Measurements from ENCODE around the gene PHF2.

GRCh38 chr9:93595461-93595860, 19.1 kb downstream of the PHF2 start:
- TF ChIP-seq SIN3A (IDR thresholded peaks at IDR 0.05; ENCODE audit: borderline replicate concordance, low read depth, low read length) (no peak), POLR2AphosphoS5 (IDR thresholded peaks at IDR 0.05; ENCODE audit: low read depth, low read length) (no peak), CTCF (IDR thresholded peaks at IDR 0.05) (no peak), EP300 (IDR thresholded peaks at IDR 0.05; ENCODE audit: borderline replicate concordance in 1 of 2, low read depth in 1 of 2, low read length in 1 of 2) (no peak), GABPA (IDR thresholded peaks at IDR 0.05; ENCODE audit: low read depth) (no peak), SMC3 (IDR thresholded peaks at IDR 0.05; ENCODE audit: low read depth, low read length) (no peak), FOXM1 (IDR thresholded peaks at IDR 0.05; ENCODE audit: low read depth) (no peak), YY1 (IDR thresholded peaks at IDR 0.05; ENCODE audit: low read depth) (no peak), IRF3 (IDR thresholded peaks at IDR 0.05; ENCODE audit: low read depth, low read length) (no peak), TCF12 (IDR thresholded peaks at IDR 0.05) (no peak), TAF1 (IDR thresholded peaks at IDR 0.05; ENCODE audit: borderline replicate concordance, low read depth, low read length) (no peak), RCOR1 (IDR thresholded peaks at IDR 0.05; ENCODE audit: low read length) (no peak), RAD21 (IDR thresholded peaks at IDR 0.05; ENCODE audit: low read length) (no peak), MAX (IDR thresholded peaks at IDR 0.05; ENCODE audit: low read depth) (no peak)

Data from SK-N-SH (cell line).